Ishikawa (cell line): ENCODE measurements around the gene COL4A2.

Experiments used
- CREB1 ChIP-seq: IDR thresholded peaks from 2 replicates; pipeline ENCODE4 v1.6.1; 2012; ENCODE audit warnings: low read depth
- EP300 ChIP-seq: IDR thresholded peaks from 2 replicates; pipeline ENCODE4 v1.6.1; 2012; ENCODE audit warnings: borderline replicate concordance
- NFIC ChIP-seq: IDR thresholded peaks from 2 replicates; pipeline ENCODE4 v1.6.1; 2012
- TAF1 ChIP-seq: IDR thresholded peaks from 2 replicates; pipeline ENCODE4 v1.6.1; 2012; ENCODE audit warnings: low read depth, mild to moderate bottlenecking
- TCF12 ChIP-seq: IDR thresholded peaks from 2 replicates; pipeline ENCODE4 v1.6.1; 2012; ENCODE audit warnings: low read depth
- TEAD4 ChIP-seq: IDR thresholded peaks from 2 replicates; pipeline ENCODE4 v1.6.1; 2012
- YY1 ChIP-seq: IDR thresholded peaks from 2 replicates; pipeline ENCODE4 v1.6.1; 2012; ENCODE audit warnings: low read depth
- TF ChIP-seq, protein P1 (sequence below): IDR thresholded peaks from 2 replicates; pipeline ENCODE4 v1.6.1; 2012; ENCODE audit warnings: low read depth, mild to moderate bottlenecking

DNA sequence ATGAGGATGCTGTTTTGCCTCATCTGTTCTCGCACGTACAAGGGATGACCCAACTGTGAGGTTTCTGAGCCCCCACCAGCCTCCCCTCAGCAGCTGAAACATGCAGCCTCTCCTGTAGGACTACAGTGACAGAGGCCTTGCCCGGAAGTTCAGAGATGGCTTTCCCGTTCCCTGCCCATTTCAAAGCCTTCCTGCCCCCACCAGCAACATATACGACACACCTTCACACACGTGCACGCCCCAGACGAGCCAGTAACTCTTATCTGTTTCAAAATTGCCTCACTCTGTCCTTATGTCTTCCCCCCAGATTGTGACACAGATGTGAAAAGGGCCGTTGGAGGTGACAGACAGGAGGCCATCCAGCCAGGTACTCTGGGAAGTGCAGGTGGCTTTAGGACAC lies 158.6 kb downstream of the COL4A2 start:
- TF ChIP-seq EP300, result no peak
- no peak for TF ChIP-seq CREB1
- TF ChIP-seq TEAD4, result no peak
- TF ChIP-seq, protein P1, sequence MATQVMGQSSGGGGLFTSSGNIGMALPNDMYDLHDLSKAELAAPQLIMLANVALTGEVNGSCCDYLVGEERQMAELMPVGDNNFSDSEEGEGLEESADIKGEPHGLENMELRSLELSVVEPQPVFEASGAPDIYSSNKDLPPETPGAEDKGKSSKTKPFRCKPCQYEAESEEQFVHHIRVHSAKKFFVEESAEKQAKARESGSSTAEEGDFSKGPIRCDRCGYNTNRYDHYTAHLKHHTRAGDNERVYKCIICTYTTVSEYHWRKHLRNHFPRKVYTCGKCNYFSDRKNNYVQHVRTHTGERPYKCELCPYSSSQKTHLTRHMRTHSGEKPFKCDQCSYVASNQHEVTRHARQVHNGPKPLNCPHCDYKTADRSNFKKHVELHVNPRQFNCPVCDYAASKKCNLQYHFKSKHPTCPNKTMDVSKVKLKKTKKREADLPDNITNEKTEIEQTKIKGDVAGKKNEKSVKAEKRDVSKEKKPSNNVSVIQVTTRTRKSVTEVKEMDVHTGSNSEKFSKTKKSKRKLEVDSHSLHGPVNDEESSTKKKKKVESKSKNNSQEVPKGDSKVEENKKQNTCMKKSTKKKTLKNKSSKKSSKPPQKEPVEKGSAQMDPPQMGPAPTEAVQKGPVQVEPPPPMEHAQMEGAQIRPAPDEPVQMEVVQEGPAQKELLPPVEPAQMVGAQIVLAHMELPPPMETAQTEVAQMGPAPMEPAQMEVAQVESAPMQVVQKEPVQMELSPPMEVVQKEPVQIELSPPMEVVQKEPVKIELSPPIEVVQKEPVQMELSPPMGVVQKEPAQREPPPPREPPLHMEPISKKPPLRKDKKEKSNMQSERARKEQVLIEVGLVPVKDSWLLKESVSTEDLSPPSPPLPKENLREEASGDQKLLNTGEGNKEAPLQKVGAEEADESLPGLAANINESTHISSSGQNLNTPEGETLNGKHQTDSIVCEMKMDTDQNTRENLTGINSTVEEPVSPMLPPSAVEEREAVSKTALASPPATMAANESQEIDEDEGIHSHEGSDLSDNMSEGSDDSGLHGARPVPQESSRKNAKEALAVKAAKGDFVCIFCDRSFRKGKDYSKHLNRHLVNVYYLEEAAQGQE, result no peak
- no peak for TF ChIP-seq NFIC
- no peak for TF ChIP-seq TAF1
- no peak for TF ChIP-seq YY1
- no peak for TF ChIP-seq TCF12
